Fibroblast of lung (primary cell): Measurements from ENCODE around the gene NTN1.

Experiments
- EZH2 ChIP-seq: IDR thresholded peaks from 2 replicates; pipeline ENCODE4 v1.5.1; 2012; ENCODE audit warnings: low read length, control low read depth, mild to moderate bottlenecking; ENCODE audit errors: missing control alignments
- TF ChIP-seq, protein P1 (sequence below), 2 donors: IDR thresholded peaks in 1 of 2; conservative IDR thresholded peaks in 1 of 2; 1 replicate in 1 of 2; 2 replicates in 1 of 2; pipeline ENCODE4 v1.5.1; 2011 to 2012; ENCODE audit warnings: low read length in 2 of 2, control low read depth in 1 of 2, inconsistent platforms in 1 of 2, low read depth in 1 of 2, mild to moderate bottlenecking in 1 of 2

DNA sequence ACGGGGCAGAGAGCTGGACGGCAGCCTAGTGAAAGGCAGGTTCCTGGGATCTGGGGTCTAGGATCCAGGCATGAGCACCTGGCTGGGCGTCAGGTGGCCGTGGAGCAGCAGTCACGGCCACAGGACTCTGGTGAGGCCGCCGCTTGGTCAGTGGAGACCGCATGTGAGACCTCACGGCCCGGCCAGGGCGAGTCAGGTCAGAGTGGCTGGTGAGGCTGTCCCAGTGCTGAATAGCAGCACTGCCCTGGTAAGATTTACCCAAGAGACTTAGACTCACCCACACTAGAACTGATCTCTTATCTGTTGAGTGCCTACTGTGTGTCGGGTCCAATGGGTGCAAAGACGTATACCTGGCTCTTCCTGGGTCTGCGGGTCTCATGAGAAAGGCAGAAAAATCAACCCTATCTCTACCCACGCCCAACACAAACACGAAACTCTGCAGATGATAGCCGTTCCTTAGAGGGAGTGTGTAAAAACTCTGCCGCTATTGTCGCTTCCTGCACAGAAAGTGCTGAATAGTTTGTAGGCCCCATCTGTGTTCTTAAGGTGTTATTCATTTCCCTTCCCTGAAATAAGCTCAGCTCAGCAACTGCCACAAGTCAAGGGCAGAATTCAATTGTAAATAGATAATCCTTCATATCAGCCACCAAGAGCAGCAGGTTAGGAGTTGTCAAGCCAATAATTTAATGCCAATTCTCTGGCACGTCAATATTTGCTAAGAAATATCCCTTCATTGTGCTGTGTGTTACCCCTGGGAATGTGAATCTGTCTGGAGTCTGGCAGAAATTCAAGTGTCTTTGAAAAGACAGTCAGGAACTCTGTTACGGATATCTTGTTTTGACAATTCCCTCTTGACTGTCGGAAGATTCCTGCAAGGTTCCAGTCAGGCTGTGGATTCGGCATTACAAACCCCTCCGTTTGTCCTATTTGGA is 240.0 kb downstream of the NTN1 start:
- TF ChIP-seq, protein P1, sequence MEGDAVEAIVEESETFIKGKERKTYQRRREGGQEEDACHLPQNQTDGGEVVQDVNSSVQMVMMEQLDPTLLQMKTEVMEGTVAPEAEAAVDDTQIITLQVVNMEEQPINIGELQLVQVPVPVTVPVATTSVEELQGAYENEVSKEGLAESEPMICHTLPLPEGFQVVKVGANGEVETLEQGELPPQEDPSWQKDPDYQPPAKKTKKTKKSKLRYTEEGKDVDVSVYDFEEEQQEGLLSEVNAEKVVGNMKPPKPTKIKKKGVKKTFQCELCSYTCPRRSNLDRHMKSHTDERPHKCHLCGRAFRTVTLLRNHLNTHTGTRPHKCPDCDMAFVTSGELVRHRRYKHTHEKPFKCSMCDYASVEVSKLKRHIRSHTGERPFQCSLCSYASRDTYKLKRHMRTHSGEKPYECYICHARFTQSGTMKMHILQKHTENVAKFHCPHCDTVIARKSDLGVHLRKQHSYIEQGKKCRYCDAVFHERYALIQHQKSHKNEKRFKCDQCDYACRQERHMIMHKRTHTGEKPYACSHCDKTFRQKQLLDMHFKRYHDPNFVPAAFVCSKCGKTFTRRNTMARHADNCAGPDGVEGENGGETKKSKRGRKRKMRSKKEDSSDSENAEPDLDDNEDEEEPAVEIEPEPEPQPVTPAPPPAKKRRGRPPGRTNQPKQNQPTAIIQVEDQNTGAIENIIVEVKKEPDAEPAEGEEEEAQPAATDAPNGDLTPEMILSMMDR (conservative IDR thresholded peaks at IDR 0.05 in 1 of 2, IDR thresholded peaks at IDR 0.05 in 1 of 2; ENCODE audit: low read depth in 1 of 2, low read length in 2 of 2): no peak
- TF ChIP-seq EZH2: no peak
